B cell (primary cell): Measurements from ENCODE around the gene NDFIP1. TPM values are rescaled to one million over a fixed set of nuclear protein-coding genes. Genes with fewer than 3 reads are reported as not detected.

Experiments
- ATAC-seq: fragments of 200-7000 bp; cut with Tn5 transposase; one replicate; pipeline ENCODE4 v1.10.0; 2021; ENCODE audit warnings: low read depth, mild to moderate bottlenecking, moderate number of reproducible peaks, moderate library complexity
- CTCF ChIA-PET: fragments of 350-600 bp; sonication (Branson Sonifier 250); formaldehyde crosslinking; loops from one replicate; lab custom pipeline; 2021; ENCODE audit warnings: antibody characterized with exemption, inconsistent platforms; lab: Charles Lee
- POLR2A ChIA-PET: fragments of 350-600 bp; sonication (Branson Sonifier 250); formaldehyde crosslinking; loops from one replicate; lab custom pipeline; 2021; ENCODE audit warnings: antibody characterized with exemption; lab: Charles Lee
- DNase-seq: peaks from one replicate; pipeline ENCODE4 v3.0.0; 2013
- H2AFZ ChIP-seq: 2 replicates; pipeline ENCODE4 v1.6.1; 2012; ENCODE audit warnings: mild to moderate bottlenecking, low read depth, low read length; ENCODE audit not compliant: insufficient read depth, poor library complexity, severe bottlenecking
- H3K27ac ChIP-seq, 2 donors: 1 replicate in 1 of 2; 2 replicates in 1 of 2; pipeline ENCODE4 v1.5.1; 2012 to 2013; ENCODE audit warnings: low read length in 2 of 2, mild to moderate bottlenecking in 2 of 2, moderate library complexity in 1 of 2
- H3K27me3 ChIP-seq, 4 experiments: fragments of 200-600 bp in 1 of 4; sonication (generic) in 1 of 4; replicated peaks in 1 of 4; 1 replicate in 2 of 4; 2 replicates in 2 of 4; pipeline versions ENCODE4 v1.6.1 to v1.7.0; 2013 to 2016; ENCODE audit warnings: low read length in 3 of 4, mild to moderate bottlenecking in 2 of 4, mixed read lengths in 1 of 4, moderate library complexity in 1 of 4; ENCODE audit not compliant: insufficient read depth in 4 of 4, control insufficient read depth in 3 of 4; ENCODE audit errors: control extremely low read depth in 1 of 4
- H3K36me3 ChIP-seq, 2 experiments: replicated peaks in 1 of 2; 1 replicate in 1 of 2; 2 replicates in 1 of 2; pipeline versions ENCODE4 v1.6.1 to v1.7.1; 2013; ENCODE audit warnings: low read length in 1 of 2; ENCODE audit not compliant: insufficient read depth in 2 of 2, control insufficient read depth in 1 of 2; ENCODE audit errors: control extremely low read depth in 1 of 2, extremely low read depth in 1 of 2
- H3K4me1 ChIP-seq, 2 donors: fragments of 200-600 bp in 1 of 2; sonication (generic) in 1 of 2; 1 replicate in 1 of 2; 2 replicates in 1 of 2; pipeline versions ENCODE4 v1.5.1 to v1.6.1; 2013 to 2017; ENCODE audit warnings: low read length in 2 of 2; ENCODE audit not compliant: control insufficient read depth in 2 of 2, insufficient read depth in 2 of 2
- H3K4me2 ChIP-seq: replicated peaks from 2 replicates; pipeline ENCODE3; 2012; ENCODE audit warnings: mild to moderate bottlenecking, low read depth, low read length; ENCODE audit not compliant: poor library complexity, severe bottlenecking
- H3K4me3 ChIP-seq, 5 experiments: fragments of 200-600 bp in 1 of 5; sonication (generic) in 1 of 5; 1 replicate in 3 of 5; 2 replicates in 2 of 5; pipeline versions ENCODE4 v1.5.1 to v1.7.0; 2011 to 2016; ENCODE audit warnings: low read length in 4 of 5, mild to moderate bottlenecking in 4 of 5, low read depth in 2 of 5, control low read depth in 1 of 5, moderate library complexity in 1 of 5; ENCODE audit not compliant: insufficient read depth in 1 of 5; ENCODE audit errors: control extremely low read depth in 1 of 5, extremely low read depth in 1 of 5
- H3K79me2 ChIP-seq: fragments of 200-600 bp; sonication (generic); one replicate; pipeline ENCODE4 v1.6.0; 2016; ENCODE audit warnings: low read length; ENCODE audit not compliant: control insufficient read depth, insufficient read depth
- H3K9ac ChIP-seq: fragments of 200-600 bp; sonication (generic); 2 replicates; pipeline ENCODE4 v1.6.1; 2017; ENCODE audit warnings: mild to moderate bottlenecking, low read length, moderate library complexity
- H3K9me3 ChIP-seq, 3 donors: one replicate each; pipeline versions ENCODE4 v1.6.1 to v1.7.1; 2013; ENCODE audit warnings: low read length in 2 of 3; ENCODE audit not compliant: control insufficient read depth in 2 of 3, insufficient read depth in 1 of 3; ENCODE audit errors: control extremely low read depth in 1 of 3
- H4K20me1 ChIP-seq: 2 replicates; pipeline ENCODE4 v1.6.0; 2012; ENCODE audit warnings: mild to moderate bottlenecking, low read length; ENCODE audit not compliant: insufficient read depth, control insufficient read depth, poor library complexity, severe bottlenecking
- H3K27ac Mint-ChIP-seq: one replicate; pipeline ENCODE4 v1.8.0; 2021; ENCODE audit warnings: mixed read lengths
- H3K27me3 Mint-ChIP-seq: one replicate; pipeline ENCODE4 v1.8.0; 2021; ENCODE audit warnings: mixed read lengths
- H3K4me1 Mint-ChIP-seq: one replicate; pipeline ENCODE4 v1.8.0; 2021; ENCODE audit warnings: mixed read lengths
- H3K4me3 Mint-ChIP-seq: one replicate; pipeline ENCODE4 v1.8.0; 2021; ENCODE audit warnings: mixed read lengths
- H3K9me3 Mint-ChIP-seq: one replicate; pipeline ENCODE4 v1.8.0; 2022; ENCODE audit warnings: mixed read lengths; ENCODE audit not compliant: insufficient read depth
- CTCF ChIP-seq: fragments of 200-600 bp; IDR thresholded peaks from one replicate; pipeline ENCODE4 v1.8.0; 2022; ENCODE audit warnings: antibody characterized with exemption, mild to moderate bottlenecking
- EZH2 ChIP-seq: IDR thresholded peaks from 2 replicates; pipeline ENCODE4 v1.6.1; 2012; ENCODE audit warnings: borderline replicate concordance, low read depth, mild to moderate bottlenecking, moderate library complexity, low read length; ENCODE audit not compliant: insufficient read depth, poor library complexity, severe bottlenecking
- WGBS: methylation state at CpG from one replicate; pipeline ENCODE4 v1.1.5; 2013; ENCODE audit warnings: missing lambda C conversion rate; ENCODE audit not compliant: insufficient coverage; 5-methylcytosine and 5-hydroxymethylcytosine counted together
- intact Hi-C: fragments of 100-400 bp; cut with micrococcal nuclease; formaldehyde crosslinking; loops from one replicate; pipeline ENCODE4 v1.10.0; 2022
- polyA plus RNA-seq: library from polyadenylated mRNA; depleted of rRNA; stranded (reverse); fragments of >200 nt; gene quantifications from 2 replicates; pipeline ENCODE4 v1.2.3, GENCODE V29; 2012
- total RNA-seq, 2 donors: library from RNA; stranded (reverse); fragments of 120-200 nt in 1 of 2; gene quantifications; 1 replicate in 1 of 2; 2 replicates in 1 of 2; pipeline versions ENCODE4 v1.2.3 to v1.2.4, GENCODE V29; 2013 to 2022

The NDFIP1 gene
- total and polyA plus RNA-seq, 2 donors (not counting 1 experiment from before 2014, with no cell fraction given), result 10.6 to 34.6 TPM

- Histone ChIP-seq H3K9me3 (no peaks in the 10 kb centered on the region), H3K4me1 (no peaks in the 10 kb centered on the region), H3K79me2 (no peaks in the 10 kb centered on the region), H3K4me3 (no peak overlapping the region), H3K9ac (no peak overlapping the region), H3K27ac (no peak overlapping the region), H3K4me2 (no peak overlapping the region), H3K27me3 (peaks cover 0 to 3% (median 1%) of the 10 kb centered on the region in 4 experiments), H3K36me3 (no peaks in the 10 kb centered on the region), H2AFZ (no peak overlapping the region), H4K20me1 (no peaks in the 10 kb centered on the region)
- ChIA-PET CTCF (no interaction called here), POLR2A (no interaction called here)
- H3K9me3 Mint-ChIP-seq, result no peaks in the 10 kb centered on the region
- intact Hi-C loops, result no loop called here
- TF ChIP-seq EZH2, result no peak
- no peak for TF ChIP-seq CTCF
- H3K4me3 Mint-ChIP-seq, result no peak overlapping the region
- no peaks in the 10 kb centered on the region for H3K4me1 Mint-ChIP-seq
- no peak for ATAC-seq
- no peak overlapping the region for H3K27ac Mint-ChIP-seq
- no peak for DNase-seq
- peaks cover 56% of the 10 kb centered on the region for H3K27me3 Mint-ChIP-seq
Observed at GRCh38 chr5:142086229-142086628, 22.4 kb upstream of the NDFIP1 start.

GRCh38 chr5:142086679-142087078, 21.9 kb upstream of the NDFIP1 start:
- 80% methylated on average over 1 of the region's 2 CpGs for WGBS
- Histone ChIP-seq H3K79me2 (no peaks in the 10 kb centered on the region), H3K9ac (no peak overlapping the region), H3K36me3 (no peaks in the 10 kb centered on the region), H3K4me2 (no peak overlapping the region), H3K27ac (no peak overlapping the region), H3K4me3 (no peak overlapping the region), H3K9me3 (no peaks in the 10 kb centered on the region), H3K27me3 (peaks cover 0 to 3% (median 1%) of the 10 kb centered on the region in 4 experiments), H3K4me1 (no peaks in the 10 kb centered on the region), H2AFZ (no peak overlapping the region), H4K20me1 (no peaks in the 10 kb centered on the region)
- ATAC-seq (no peak), DNase-seq (no peak)
- H3K9me3 Mint-ChIP-seq, result no peaks in the 10 kb centered on the region
- intact Hi-C loops, result no loop called here
- TF ChIP-seq EZH2 (no peak), CTCF (no peak)
- ChIA-PET POLR2A (no interaction called here), CTCF (no interaction called here)
- H3K27ac Mint-ChIP-seq, result no peak overlapping the region
- no peak overlapping the region for H3K4me3 Mint-ChIP-seq
- H3K27me3 Mint-ChIP-seq, result peaks cover 56% of the 10 kb centered on the region
- H3K4me1 Mint-ChIP-seq, result no peaks in the 10 kb centered on the region
